Superior temporal gyrus (tissue), 1 donor: ENCODE results near the gene OLFML2A.

Experiments
- DNase-seq: peaks from one replicate; pipeline ENCODE4 v3.0.0-alpha.2; 2016; ENCODE audit errors: extremely low spot score

Gene OLFML2A

DNA sequence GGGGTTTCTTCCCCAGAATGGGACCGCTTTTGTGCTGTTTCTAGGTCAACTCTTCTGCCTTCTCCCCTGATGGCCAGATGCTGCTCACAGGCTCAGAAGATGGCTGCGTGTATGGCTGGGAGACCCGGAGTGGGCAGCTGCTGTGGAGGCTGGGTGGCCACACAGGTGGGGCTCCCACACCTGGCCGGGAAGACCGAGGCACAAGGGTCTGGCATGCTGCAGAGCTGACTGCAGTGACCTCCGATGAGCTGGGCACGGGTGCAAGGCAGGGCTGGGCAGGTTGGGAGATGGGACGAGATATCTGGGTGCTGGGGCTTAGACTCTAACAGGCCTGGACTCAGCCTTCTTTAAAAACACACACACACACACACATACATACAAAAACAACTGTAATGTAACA, 77.2 kb downstream of the OLFML2A start:
- no peak for DNase-seq

DNA sequence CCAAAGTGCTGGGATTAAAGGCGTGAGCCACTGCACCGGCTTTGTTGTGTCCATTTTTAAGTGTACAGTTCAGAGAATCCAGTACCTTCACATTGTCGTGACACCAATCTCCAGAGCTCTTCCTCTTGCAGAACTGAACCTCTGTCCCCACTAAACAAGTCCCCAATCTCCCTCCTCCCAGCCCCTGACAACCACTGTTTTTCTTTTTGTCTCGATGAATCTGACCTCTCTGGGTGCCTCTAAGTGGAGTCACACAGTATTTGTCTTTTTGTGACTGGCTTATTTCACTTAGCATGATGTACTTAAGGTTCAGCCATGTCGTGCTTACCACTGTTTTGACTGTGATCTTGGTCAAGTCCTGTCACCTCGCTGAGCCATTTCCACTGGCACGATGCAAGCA, 77.9 kb downstream of the OLFML2A start:
- no peak for DNase-seq

DNA sequence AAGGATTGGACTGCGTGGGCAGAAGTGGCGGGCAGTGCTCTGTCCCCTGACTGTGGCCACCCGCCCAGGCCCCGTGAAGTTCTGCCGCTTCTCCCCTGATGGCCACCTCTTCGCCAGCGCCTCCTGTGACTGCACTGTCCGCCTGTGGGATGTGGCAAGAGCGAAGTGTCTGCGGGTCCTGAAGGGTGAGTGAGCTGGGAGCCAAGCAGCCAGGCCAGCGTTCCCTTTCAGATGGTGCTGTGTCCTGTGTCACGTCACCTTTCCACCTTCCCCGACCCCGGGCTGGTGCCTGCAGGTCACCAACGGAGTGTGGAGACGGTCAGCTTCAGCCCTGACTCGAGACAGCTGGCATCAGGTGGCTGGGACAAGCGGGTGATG, 78.6 kb downstream of the OLFML2A start:
- DNase-seq: no peak

DNA sequence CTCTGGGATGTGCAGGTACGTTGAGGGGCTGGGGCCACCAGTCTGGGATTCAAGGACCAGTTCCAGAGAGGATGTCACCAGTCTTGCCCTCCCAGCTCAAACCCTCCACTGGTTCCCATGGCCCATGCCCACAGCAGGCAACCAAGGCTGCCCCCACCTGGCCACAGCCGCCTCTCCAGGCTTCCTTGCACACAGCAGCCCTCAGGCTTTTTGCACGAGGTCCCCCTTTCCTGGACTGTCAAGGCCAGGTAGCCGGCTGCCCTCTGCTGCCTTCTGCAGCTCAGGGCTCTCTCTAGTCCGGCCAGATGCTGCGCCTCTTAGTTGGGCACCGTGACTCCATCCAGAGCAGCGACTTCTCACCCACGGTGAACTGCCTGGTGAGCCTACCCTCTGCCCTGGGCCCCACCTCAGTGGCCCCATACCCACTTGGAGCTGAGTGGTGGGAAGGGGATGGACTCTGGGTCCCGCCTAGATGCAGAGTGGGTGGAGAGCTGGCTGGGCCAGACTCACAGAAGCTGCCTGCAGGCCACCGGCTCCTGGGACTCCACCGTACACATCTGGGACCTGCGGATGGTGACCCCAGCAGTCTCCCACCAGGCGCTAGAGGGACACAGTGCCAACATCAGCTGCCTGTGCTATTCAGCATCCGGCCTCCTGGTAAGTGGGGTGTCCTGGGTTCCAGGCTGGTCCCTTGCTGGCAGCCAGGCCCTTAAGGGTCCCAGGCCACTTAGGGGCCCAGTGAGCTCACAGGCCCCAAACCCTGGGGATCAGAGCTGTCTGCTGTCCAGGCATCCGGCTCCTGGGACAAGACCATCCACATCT, 79.2 kb downstream of the OLFML2A start:
- DNase-seq: no peak

GRCh38 chr9:124857533-124858162, 80.7 kb downstream of the OLFML2A start:
- DNase-seq: no peak

DNA sequence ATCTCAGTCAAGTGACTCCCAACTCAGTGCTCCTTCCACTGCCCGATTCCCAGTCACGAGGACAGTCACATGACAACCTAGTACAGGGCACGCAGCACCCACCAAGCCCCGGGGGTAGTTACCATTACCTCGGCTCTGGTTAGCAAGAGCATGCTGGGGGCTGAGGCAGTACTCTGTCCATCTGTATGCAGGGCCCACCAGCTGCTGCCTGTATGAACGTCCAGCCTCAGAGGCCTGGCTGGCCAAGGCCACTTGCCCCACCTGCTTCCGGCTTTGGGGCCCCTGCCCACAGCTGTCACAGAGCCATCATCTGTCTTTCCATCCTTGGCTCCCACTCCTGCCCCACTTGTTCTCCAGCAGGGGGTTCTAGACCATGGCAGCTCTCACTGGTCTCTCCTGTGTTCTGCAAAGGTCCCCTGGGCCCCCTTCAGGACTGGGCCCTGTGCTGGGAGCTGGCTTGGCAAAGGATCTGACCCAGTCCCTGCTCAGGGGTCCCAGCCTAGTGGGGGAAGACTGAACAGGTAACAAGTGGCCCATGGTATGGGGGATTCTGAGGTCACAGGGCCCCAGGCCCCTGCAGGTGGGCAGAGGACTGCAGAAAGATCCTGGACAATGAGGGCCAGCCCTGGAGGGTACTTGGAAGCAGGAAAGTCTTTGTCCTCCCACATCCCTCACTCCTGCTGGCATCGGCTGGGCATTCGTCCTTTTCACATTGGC, 81.6 kb downstream of the OLFML2A start:
- DNase-seq: no peak

- DNase-seq: no peak
Measured at GRCh38 chr9:124859803-124860581, 83.1 kb downstream of the OLFML2A start.

DNA sequence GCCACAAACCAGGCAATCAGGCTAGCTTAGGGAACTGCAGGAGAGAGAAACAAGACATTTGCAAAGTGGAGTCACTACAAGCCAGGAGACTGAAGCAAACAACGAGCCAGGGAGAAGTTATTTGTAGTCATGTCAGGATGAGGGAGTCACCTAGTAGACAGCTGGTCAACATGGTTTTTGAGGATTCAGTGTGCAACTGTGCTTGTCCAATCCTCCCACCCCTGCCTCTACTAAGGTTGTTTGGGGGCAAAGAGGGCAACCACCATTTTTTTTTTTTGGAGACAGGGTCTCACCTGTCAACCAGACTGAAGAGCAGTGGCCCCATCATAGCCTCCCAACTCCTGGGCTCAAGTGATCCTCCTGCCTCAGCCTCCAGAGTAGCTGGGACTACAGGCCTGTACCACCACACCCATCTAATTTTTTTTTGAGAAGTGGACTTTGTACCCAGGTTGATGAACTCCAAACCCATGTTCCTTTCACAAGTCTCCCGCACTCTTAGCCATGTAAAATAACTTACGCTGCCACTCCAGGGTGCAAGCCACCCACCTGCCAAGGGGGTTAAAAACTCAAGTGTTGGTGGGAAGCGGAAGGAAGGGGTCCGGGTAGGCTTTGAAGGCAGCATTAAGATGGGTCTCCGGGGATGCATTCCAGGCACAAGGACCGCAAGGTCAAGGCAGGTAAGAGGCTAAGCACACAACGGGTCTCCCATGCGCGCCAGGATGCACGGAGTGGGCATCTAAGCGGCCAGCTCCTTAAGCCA, 83.8 kb downstream of the OLFML2A start:
- DNase-seq: peak; percentile 12

DNA sequence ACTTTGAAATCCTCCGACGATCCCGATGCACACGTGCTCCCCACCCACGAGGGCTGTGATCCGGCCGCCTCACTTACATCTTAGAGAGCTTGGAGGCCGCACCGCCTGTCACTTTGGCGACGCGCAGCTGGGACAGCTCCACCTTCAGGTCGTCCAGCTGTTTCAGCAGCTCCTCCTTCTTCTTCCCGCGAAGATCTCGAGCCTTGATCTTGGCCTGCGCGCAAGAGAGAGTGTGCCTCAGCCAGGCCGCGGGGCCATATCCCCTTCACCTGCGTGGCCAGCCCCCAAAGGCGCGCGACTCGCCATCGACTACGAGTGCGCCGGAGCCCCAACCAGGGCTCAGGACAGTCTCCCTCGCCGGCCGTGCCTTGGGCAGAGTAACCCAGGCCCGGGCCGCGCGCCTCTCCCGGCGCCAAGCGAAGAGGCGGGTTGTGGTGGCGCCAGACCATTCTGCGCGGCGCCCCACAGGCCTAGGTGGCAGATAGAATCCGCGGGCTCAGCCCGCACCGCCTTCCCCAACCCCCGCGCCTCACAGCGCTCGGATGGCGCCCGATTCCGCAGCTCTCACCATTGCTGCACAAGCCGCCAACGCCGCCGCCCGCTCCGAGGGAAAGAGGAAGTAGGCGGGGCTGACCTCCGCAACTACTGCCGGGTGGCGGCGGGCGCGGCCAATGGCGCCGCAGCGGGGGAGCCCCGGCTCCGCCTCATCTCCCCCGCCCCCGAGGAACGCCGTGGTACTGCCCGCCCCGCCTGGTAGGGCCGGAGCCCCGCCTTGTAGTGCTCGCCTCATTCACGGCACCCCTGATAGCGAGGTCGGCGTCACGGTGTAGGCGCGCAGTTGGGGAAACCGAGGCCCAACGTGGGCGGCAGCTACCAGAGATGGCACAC, 84.7 kb downstream of the OLFML2A start, which contains the start of the genes ARPC5L and RPL35:
Gene ARPC5L, plus strand, starts transcription at position 789 of the 888 bp plus-strand sequence. CDS start 7,161 bp downstream, outside the sequence.
Gene RPL35, minus strand, starts transcription at position 616 of the 888 bp plus-strand sequence. Its CDS starts 45 bp downstream, at position 571.
- DNase-seq: peak; percentile 93

DNA sequence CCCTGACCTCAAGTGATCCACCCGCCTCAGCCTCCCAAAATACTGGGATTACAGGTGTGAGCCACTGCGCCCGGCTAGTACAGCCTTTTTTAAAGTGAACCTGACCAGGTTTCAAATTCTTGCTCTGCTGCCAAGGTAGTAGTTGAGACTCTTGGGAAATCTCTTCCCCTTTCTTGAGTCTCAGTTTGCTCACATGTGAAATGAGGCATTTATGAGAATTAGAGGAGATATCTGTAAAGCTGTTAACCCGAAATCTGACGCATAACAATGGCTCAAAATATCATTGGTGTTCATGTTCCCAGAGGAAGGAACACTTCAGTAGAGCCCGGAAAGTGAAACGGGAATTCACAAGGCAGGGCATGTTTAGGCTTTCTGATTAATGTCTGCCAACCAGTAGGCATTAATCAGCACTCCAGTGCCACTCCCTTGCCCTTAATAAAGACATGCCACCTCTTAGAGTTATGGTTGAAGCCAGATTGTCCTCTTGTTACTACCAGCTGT, 86.5 kb downstream of the OLFML2A start:
- DNase-seq: no peak
